ENCODE measurements around the gene TNKS1BP1.

The TNKS1BP1 gene

DNA sequence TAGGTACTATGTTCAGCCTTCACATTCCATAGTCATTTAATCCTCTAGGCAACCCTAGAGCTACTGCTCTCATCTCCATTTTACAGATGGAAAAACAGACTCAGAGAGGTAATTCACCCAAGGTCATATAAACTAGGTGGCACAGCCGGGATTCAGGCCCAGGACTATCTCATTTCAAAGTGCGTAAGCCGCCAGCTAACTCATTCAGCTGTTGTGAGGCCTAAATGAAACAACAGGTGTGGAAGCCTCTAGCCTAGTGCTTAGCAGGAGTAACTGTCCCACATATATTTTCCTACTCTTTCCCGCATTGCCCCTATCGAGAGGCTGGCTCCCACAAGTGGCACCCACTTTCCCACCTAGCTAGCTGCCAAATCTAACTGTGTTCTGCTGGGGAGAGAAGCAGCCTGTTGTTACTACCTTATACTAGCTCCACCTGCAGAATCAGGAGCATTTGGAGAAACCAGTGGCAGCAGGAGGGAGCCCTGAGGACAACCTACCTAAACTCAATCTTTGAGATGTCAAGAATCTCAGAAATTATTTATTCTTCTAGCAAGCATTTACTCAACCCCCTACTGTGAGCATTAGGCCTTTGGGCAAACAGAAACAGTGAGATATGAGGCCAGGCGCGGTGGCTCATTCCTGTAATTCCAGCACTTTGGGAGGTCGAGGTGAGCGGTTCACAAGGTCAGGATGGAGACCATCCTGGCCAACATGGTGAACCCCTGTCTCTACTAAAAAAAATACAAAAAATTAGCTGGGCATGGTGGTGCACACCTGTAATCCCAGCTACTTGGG lies 35.3 kb upstream of the TNKS1BP1 start:
- no peak for DNase-seq
- no peak for TF ChIP-seq GATA1 (IDR thresholded peaks at IDR 0.05; ENCODE audit: low read depth, low read length)
- no peak for TF ChIP-seq POLR2A (IDR thresholded peaks at IDR 0.05; ENCODE audit: low read length)

DNA sequence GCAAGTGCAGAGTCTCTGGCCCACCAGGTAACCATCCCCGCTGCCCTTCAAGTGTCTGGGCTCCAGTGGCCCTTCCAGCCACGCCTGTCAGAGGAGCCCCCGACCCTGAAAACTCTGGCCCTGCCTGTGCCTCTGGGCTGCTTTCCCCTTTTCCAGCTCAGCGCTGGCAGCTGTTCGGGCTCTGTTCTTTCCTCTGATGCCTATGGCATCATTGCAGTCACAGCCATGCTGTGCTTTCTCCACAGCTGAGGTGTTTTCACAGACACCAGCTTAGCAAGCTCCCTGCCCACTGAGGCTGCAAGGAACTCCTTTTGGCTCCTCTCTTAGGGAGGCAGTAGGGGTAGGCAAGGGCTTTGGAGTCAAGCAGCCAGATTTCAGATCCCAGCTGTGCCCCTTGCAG lies 34.6 kb upstream of the TNKS1BP1 start:
- DNase-seq, result no peak
- TF ChIP-seq POLR2A (IDR thresholded peaks at IDR 0.05; ENCODE audit: low read length), result no peak
- no peak for TF ChIP-seq GATA1 (IDR thresholded peaks at IDR 0.05; ENCODE audit: low read depth, low read length)

DNA sequence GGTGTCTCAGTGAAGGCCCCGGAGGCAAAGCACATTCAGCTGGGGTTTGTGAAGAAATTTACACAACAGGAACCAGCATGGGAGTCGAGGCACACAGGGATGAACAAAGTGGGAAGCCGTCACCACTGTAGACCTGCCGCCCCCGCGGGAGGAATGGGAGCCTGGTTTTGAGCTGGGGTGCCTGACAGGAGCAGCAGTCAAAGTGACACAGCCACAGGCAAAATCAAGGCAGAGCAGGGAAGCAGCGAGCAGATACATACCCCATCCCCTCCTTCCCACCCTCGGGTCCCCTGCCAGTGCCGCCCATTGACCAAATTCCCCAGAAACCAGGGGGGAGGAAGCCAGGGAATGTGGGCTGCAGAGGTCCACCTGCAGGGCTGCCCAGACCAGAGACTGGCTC lies 34.2 kb upstream of the TNKS1BP1 start:
- TF ChIP-seq POLR2A (IDR thresholded peaks at IDR 0.05; ENCODE audit: low read length) (no peak), GATA1 (IDR thresholded peaks at IDR 0.05; ENCODE audit: low read depth, low read length) (no peak)
- DNase-seq, result no peak

DNA sequence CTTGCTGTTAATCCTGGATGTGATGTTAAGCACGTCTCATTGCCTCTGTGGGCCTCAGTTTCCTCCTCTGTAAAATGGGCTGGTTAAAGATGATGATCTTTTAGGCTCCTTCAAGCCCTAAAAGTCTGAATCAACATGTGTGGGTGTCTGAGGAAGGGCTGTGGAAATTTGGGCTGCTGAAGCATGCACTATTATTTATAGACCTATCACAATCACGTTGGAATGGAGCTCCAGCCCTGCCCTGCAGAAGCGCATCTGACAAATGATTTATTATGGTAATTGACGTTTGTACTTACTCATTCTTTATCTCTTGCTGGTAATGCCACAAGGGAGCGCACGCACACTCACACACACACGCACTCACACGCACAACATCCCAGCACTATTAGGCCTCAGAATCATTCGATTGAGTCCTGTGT lies 33.8 kb upstream of the TNKS1BP1 start:
- TF ChIP-seq POLR2A (IDR thresholded peaks at IDR 0.05; ENCODE audit: low read length) (no peak), GATA1 (IDR thresholded peaks at IDR 0.05; ENCODE audit: low read depth, low read length) (no peak)

DNA sequence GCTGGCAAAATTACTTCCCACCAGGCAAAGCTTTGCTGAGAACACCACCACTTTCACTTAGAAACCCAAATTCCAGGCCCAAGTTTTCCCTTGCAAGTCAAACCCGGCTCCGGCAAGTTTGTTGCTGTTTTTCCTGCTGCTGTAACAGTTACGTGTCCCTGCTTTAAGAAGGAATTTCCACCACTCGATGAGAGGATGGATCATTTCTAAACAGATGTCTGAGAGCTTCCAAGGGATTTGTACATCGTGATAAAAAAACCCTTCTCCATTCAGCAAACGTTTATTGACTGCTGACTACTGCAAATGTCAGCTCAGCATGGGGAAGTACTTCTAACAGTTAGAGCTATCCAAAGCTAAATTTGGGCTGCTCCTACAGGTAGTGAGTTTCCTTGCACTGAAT lies 33.1 kb upstream of the TNKS1BP1 start:
- no peak for DNase-seq
- TF ChIP-seq POLR2A (IDR thresholded peaks at IDR 0.05; ENCODE audit: low read length) (no peak), GATA1 (IDR thresholded peaks at IDR 0.05; ENCODE audit: low read depth, low read length) (no peak)

More for the DNA sequence above, 33.8 kb upstream of the TNKS1BP1 start:
- DNase-seq, result peak; percentile 44 to 65

DNA sequence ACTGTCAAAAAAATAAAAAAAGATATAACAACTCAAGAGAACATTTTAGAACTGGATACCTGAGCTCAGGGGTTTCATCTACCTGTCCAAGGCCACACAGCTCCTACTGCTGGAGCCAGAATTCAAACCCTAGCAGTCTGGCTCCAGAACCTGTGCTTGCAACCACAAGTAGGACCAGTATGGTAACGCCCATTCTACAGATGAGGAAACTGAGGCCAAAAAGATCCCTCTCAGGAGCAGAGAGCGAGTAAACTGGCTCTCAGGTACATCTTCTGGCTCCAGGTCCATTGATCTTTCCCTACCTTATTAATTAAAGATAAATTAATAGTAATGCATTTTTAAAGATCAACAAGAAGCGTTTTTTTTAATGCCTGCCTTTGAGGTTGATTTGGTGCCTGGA lies 32.6 kb upstream of the TNKS1BP1 start:
- TF ChIP-seq POLR2A (IDR thresholded peaks at IDR 0.05; ENCODE audit: low read length), result no peak
- no peak for TF ChIP-seq GATA1 (IDR thresholded peaks at IDR 0.05; ENCODE audit: low read depth, low read length)
- no peak for DNase-seq

DNA sequence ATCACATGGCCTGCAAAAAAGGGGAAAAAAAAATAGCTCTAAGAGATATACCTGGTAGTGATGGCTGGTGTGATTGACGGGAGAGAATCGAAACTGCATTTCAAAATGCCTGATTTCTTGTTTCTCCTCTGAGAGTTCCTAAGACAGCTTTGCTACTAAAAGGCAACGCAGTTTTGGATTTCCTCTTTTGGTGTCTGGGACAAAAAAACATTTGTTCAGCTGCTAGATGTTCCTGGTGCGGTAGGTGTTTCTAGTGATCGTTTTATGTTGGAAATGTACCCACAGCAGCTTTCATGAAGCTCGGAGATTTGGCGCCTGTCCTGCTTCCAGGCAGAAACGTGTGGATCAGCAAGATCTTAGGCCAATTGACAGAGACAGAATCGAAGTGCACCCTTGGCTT lies 31.5 kb upstream of the TNKS1BP1 start:
- no peak for DNase-seq
- TF ChIP-seq POLR2A (IDR thresholded peaks at IDR 0.05; ENCODE audit: low read length) (no peak), GATA1 (IDR thresholded peaks at IDR 0.05; ENCODE audit: low read depth, low read length) (no peak)

DNA sequence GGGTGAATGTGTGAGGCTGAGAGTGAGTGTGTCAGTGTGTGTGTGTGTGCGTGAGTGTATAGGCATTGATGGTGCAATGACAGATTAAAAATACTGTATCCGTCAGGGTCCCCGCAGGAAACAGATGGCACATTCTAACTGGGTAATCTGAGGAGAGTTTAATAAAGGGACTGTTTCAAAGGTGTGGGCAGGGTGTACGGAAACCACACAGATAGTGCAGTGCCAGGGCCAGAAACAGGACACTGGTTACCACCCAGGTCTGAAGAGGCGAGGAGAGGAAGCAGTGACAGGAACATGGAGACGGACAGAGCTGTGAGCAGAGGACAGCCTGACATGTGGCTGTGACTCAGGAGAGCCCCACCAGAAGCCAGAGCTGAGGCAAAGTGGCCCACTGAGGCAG lies 29.9 kb upstream of the TNKS1BP1 start:
- TF ChIP-seq POLR2A (IDR thresholded peaks at IDR 0.05; ENCODE audit: low read length), result no peak
- TF ChIP-seq GATA1 (IDR thresholded peaks at IDR 0.05; ENCODE audit: low read depth, low read length), result no peak
- DNase-seq, result no peak

DNA sequence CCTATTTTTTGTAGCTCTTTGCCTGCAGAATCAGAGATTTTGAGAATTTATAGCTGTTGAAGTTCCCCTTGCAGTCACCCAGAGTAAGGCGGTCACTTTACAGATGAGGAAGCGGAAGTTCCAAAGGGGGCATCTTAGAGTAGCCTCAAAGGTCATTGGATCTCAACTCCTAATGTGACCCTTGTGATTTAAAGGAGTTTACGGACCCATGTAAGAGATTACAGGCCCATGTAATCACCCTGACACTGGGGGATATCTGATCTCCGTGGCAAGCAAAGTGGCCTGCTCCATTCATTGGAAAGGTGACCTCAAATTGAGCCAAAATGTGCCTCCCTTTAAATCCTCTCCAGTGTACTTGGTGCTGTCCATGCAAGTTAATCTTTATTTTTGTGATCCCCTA lies 29.1 kb upstream of the TNKS1BP1 start:
- TF ChIP-seq POLR2A (IDR thresholded peaks at IDR 0.05; ENCODE audit: low read length) (no peak), GATA1 (IDR thresholded peaks at IDR 0.05; ENCODE audit: low read depth, low read length) (no peak)
- DNase-seq, result peak; percentile 31 to 47

DNA sequence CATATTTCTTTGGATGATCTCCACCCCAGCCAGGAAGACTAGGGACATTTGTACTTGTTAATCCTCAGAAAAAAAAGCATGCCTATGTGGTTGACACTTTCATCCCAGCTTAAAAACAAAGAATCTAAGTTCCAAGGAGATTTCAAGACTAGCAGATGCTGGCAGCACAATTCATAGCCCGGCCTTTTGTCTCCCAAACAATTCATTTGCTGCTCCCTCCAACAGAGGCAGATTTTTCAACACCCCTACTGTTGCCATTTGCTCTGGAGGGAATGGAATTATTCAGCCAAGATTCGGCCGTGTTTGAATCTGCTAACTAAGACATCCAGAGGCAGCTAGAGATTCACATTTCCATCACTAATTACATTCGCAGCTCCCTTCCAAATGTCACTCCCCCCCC lies 28.7 kb upstream of the TNKS1BP1 start:
- DNase-seq, result no peak
- no peak for TF ChIP-seq POLR2A (IDR thresholded peaks at IDR 0.05; ENCODE audit: low read length)
- TF ChIP-seq GATA1 (IDR thresholded peaks at IDR 0.05; ENCODE audit: low read depth, low read length), result no peak

DNA sequence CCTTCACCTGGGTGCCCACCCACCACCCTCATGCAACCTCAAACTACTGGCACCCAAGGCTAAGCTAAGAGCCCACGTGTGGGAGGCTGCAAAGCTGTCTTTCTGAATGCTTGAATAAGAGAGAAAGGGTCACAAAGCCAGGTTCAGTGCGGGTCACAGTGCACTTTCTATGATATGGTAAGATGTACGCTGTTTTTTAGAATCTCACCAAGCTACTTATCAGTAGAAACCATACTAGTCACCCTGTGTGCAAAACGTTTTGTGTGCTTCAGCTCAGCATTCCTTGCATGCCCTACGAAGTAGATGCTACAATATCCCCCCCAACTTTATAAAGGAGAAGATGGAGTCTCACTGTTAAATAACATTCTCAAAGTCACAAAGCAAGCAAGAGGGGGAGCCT lies 28.3 kb upstream of the TNKS1BP1 start:
- no peak for TF ChIP-seq GATA1 (IDR thresholded peaks at IDR 0.05; ENCODE audit: low read depth, low read length)
- DNase-seq, result peak; percentile 54 to 72

DNA sequence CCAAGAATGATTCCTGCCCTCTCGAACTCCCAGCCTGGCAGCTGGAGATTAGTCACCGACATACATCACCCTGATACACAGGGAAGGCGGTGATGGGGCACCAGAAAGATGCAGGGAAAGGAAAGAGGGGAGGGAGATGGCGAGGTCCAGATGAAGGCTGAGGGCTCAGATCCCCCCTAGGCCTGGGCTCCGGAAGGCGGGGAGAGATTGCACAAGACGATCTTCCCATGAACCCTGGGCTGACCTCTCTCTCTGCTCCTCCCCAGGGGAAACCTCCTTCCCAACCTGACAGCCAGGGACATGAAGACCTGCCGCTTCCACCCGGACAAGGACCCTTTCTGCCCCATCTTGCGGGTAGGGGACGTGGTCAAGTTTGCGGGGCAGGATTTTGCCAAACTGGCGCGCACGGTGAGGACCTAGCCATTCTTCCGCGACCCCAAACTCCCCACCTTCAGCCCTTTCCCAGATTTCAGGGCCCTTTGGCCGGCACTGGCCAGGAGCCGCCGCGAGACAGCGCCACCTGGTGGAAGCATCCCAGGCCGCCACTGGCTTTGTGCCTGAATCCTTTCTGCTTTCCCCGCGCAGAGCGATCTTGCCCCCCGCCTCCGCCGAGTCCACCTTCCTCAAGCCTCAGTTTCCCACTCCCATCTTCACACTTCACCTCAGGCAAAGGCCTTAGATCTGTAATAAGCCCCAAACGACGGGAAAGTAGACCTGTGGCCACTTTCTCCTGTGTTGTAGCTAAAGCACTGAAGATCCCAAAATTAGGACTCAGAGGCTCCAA lies 24.9 kb upstream of the TNKS1BP1 start:
- TF ChIP-seq POLR2A (IDR thresholded peaks at IDR 0.05; ENCODE audit: low read length), result no peak
- peak; percentile 69 to 83 for DNase-seq

DNA sequence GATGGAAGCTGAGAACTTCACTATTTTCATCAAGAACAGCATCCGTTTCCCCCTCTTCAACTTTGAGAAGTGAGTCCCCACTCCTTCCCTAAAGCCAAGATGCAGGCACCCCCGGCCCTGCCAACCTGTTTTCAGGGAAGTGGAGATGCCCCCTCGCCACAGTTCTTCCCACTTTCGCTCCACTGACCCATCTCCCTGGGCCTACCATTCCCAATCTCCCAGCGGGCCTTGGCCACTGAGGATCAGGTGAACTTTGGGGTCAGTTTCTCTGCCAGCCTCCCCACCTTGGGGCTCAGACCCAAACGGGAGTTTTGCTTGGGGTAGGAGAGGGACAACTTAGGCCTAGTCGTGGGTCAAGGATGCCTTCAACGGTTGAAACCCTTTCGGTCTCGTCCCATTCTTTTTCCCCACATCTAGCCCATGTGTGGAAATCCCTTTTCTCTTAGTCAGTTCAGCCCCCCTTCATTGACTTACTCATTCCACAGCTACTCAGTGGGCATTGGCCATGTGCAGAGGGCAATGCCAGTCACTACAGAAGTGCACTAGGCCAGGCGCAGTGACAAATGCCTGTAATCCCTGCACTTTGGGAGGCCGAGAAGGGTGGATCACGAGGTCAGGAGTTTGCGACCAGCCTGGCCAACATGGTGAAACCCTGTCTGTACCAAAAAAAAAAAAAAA lies 24.0 kb upstream of the TNKS1BP1 start:
- DNase-seq, result no peak
- TF ChIP-seq GATA1 (IDR thresholded peaks at IDR 0.05; ENCODE audit: low read depth, low read length) (no peak), POLR2A (IDR thresholded peaks at IDR 0.05; ENCODE audit: low read length) (no peak)

DNA sequence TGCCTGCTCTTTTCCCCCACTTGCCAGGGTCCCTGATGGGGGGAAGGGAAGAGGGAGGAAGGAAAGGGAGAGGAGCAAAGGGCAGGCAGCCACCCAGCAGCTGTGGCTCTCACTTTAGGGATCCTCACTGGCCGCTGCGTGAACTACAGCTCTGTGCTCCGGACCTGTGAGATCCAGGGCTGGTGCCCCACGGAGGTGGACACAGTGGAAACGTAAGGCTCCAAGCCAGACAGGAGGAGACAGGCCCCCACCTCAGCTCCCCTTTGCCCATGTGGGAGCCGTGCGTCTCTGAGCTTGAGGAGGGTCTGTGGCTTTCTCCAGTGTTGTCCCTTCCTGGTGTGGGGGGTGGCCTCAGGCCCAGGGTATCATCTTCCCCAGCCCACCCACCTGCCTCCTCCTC lies 23.3 kb upstream of the TNKS1BP1 start:
- no peak for DNase-seq
- TF ChIP-seq POLR2A (IDR thresholded peaks at IDR 0.05; ENCODE audit: low read length), result no peak
- TF ChIP-seq GATA1 (IDR thresholded peaks at IDR 0.05; ENCODE audit: low read depth, low read length), result no peak
